ENCODE results near the gene RNF215.
A peak's percentile ranks its signal among the peaks of the same experiment; 100 is the strongest.
"Not testable (repeated sequence)": the region's sequence is repeated elsewhere in the genome, so short reads cannot be mapped to it uniquely, and the experiment has no call there.

The RNF215 gene

DNA sequence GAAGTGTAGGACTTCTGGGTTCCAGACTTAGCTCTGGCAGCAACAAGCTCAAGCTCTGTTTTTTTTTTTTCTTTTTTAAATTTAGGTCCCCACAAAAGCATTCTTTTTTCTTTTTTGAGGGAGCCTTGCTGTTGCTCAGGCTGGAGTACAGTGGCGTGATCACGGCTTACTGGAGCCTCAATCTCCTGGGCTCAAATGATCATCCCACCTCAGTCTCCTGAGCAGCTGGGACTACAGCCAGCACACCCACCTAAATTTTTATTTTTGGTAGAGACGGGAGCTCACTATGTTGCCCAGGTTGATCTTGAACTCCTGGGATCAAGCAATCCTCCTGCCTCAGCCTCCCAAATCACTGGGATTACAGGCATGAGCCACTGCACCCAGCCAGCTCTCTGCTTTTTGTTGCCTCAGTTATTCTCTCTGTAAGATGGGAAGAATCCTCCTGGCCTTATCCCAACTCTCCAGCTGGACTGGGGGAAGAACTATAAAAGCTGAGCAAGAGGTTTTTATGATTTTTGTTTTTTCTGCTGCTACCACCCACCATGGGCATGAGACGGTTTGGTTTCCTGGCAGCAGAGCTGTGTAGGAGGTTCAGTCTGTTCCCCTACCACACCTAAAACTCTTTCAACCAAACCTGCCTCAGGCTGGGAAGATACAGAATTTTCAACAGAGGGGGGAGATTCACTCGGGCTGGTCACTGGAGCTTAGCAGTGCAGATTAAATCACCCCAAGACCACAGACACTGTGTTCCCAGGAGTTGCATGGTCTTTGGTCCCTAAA, 26.7 kb upstream of the RNF215 start:
- DNase-seq (ENCODE audit: low spot score in 2 of 2) (no peak), ATAC-seq (replicated peaks; ENCODE audit: extremely low read depth, poor library complexity, severe bottlenecking) (no peak)
- Mint-ChIP-seq H3K27me3 (no peaks in the 10 kb centered on the region), H3K9me3 (no peaks in the 10 kb centered on the region), H3K4me3 (no peak overlapping the region), H3K27ac (ENCODE audit: low read depth) (no peak overlapping the region), H3K36me3 (ENCODE audit: insufficient read depth) (peaks cover 23% of the 10 kb centered on the region), H3K4me1 (no peaks in the 10 kb centered on the region)

DNA sequence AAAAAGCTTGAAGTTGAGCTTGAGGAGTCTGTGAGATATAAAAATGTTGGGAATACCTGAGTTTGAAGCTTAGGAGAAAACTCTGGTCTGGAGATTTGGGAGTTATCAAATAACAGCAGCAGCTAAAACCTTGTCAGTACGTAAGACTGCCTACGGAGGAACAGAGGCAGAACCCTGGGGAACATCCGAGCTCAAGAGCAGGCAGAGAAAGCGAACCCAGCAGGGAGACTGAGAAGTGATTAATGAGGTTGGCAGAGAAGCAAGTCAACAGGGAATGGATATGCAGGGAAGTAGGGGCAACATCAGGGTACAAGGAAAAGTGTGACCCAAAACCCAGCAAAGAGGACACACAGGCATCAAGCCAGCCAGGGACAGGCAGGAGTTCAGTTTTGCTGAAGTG, 25.8 kb upstream of the RNF215 start:
- H3K27me3 Mint-ChIP-seq = no peaks in the 10 kb centered on the region
- DNase-seq (ENCODE audit: low spot score in 2 of 2) (no peak), ATAC-seq (replicated peaks; ENCODE audit: extremely low read depth, poor library complexity, severe bottlenecking) (no peak)
- H3K4me1 Mint-ChIP-seq = no peaks in the 10 kb centered on the region
- peaks cover 23% of the 10 kb centered on the region for H3K36me3 Mint-ChIP-seq (ENCODE audit: insufficient read depth)
- no peak overlapping the region for H3K4me3 Mint-ChIP-seq
- H3K9me3 Mint-ChIP-seq = no peaks in the 10 kb centered on the region
- H3K27ac Mint-ChIP-seq (ENCODE audit: low read depth) = no peak overlapping the region

DNA sequence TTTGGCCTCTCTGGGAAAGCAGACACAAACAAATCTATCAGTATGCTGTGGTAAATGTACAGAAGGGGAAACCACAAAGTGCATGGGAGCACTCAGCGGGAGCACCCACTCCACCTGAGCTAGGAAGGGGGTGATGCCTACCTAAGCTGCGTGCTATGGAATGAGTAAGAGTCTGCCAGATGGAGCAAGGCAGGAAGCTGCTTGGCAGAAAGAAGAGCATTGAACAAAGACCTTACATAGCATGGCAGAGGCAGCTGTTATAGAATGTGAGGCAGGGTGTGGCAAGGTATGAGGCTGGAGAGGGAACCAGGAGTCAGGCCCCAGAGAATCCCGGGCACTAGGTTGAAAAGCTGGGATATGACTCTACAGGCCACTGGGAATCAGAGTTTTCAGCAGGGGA, 24.6 kb upstream of the RNF215 start:
- H3K27ac Mint-ChIP-seq (ENCODE audit: low read depth) = no peak overlapping the region
- H3K36me3 Mint-ChIP-seq (ENCODE audit: insufficient read depth) = peaks cover 20% of the 10 kb centered on the region
- no peak overlapping the region for H3K4me3 Mint-ChIP-seq
- no peaks in the 10 kb centered on the region for H3K4me1 Mint-ChIP-seq
- DNase-seq (ENCODE audit: low spot score in 2 of 2) (no peak), ATAC-seq (replicated peaks; ENCODE audit: extremely low read depth, poor library complexity, severe bottlenecking) (no peak)
- H3K9me3 Mint-ChIP-seq = no peaks in the 10 kb centered on the region
- H3K27me3 Mint-ChIP-seq = no peaks in the 10 kb centered on the region

DNA sequence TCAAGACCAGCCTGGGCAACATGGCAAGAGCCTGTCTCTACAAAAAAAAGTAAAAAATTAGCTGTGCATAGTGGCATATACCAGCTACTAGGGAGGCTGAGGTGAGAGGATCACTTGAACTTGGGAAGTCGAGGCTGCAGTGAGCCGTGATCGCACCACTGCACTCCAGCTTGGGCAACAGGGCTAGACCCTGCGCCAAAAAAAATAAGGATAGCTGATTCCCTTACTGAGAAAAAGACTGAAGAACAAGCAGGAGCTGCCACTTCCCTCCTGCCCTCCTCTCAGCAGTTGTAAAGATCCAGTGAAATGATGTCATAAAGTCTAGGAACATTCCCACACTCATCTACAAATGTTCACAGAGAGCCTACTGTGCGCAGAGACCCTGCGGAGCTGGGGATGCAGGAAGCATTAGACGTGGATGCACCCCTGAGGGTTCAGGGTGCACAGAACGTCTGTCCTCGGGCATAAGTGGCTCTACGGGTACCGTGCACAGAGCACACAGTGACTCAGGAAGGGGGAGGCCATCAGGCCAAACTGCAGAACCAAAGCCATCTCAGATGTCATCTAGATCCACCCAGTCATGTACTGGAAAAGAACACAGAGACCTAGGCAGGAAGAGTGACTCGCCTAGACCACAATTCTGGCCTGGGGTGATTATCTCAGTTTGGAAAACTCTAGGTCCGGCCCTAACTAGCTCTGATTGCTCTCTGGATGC, 21.3 kb upstream of the RNF215 start:
- H3K36me3 Mint-ChIP-seq (ENCODE audit: insufficient read depth) = peaks cover 13% of the 10 kb centered on the region
- H3K9me3 Mint-ChIP-seq = no peaks in the 10 kb centered on the region
- no peak for DNase-seq (ENCODE audit: low spot score in 2 of 2)
- no peaks in the 10 kb centered on the region for H3K4me1 Mint-ChIP-seq
- H3K4me3 Mint-ChIP-seq = no peak overlapping the region
- no peak overlapping the region for H3K27ac Mint-ChIP-seq (ENCODE audit: low read depth)
- H3K27me3 Mint-ChIP-seq = no peaks in the 10 kb centered on the region
- no peak for ATAC-seq (replicated peaks; ENCODE audit: extremely low read depth, poor library complexity, severe bottlenecking)

DNA sequence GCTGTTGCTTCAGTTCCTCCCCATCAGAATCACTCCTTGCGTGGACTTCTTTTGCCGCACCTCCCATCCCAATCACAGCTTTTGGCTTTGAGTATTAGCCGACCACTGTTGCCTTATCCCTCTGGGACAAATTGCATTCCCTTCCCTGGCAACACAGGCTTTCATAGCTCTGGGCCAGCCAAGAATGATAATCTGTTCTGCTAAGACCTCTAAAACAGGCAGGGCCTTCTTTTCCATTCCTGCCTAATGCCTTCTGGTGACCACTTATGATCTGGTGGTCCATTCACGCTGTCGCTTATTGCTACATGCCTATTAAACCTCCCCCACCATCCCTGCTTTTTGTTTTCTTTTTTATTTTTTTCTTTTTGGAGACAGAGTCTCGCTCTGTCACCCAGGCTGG, 19.2 kb upstream of the RNF215 start:
- H3K27ac Mint-ChIP-seq (ENCODE audit: low read depth) = no peak overlapping the region
- H3K4me3 Mint-ChIP-seq = no peak overlapping the region
- H3K9me3 Mint-ChIP-seq = no peaks in the 10 kb centered on the region
- no peaks in the 10 kb centered on the region for H3K4me1 Mint-ChIP-seq
- ATAC-seq (replicated peaks; ENCODE audit: extremely low read depth, poor library complexity, severe bottlenecking) (no peak), DNase-seq (ENCODE audit: low spot score in 2 of 2) (no peak)
- peaks cover 6% of the 10 kb centered on the region for H3K36me3 Mint-ChIP-seq (ENCODE audit: insufficient read depth)
- H3K27me3 Mint-ChIP-seq = no peaks in the 10 kb centered on the region

DNA sequence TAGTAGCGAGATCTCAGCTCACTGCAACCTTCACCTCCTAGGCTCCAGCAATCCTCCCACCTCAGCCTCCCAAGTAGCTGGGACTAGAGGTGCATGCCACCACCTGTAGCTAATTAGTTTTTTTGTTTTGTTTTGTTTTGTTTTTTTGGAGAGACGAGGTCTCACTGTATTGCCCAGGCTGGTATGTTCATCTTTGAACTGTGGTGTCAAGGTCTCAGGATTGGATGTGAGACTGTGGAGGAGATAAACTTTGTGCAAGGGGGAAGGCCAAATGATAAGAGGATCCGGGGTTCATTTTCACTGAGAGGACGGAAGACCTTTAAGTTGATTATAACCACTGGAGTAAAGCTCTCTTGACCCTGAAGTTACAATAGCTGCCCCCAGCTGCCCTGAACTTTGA, 18.5 kb upstream of the RNF215 start:
- DNase-seq (ENCODE audit: low spot score in 2 of 2) (no peak), ATAC-seq (replicated peaks; ENCODE audit: extremely low read depth, poor library complexity, severe bottlenecking) (no peak)
- H3K27ac Mint-ChIP-seq (ENCODE audit: low read depth) = no peak overlapping the region

DNA sequence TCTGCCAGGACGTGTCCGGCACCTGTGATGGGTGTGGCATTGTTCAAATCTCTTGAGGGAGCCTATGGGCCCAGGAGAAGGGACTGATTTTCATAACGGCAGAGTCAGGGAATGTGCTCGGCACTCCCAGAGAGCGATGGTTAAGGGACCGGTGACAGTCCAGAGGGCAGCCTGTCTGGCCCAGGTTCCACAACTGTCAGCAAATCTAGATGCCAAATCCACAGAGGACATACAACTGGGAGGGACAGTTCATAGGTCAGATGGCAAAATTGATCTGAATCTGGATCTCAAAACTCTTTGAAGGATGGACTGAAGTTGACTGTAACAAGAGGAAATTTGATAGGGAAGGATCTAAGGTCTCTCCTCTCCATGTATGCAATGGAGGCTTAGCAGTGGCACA, 17.1 kb upstream of the RNF215 start:
- Mint-ChIP-seq H3K4me1 (no peaks in the 10 kb centered on the region), H3K9me3 (no peaks in the 10 kb centered on the region), H3K27ac (ENCODE audit: low read depth) (no peak overlapping the region), H3K36me3 (ENCODE audit: insufficient read depth) (peaks cover 1% of the 10 kb centered on the region), H3K27me3 (no peaks in the 10 kb centered on the region), H3K4me3 (no peak overlapping the region)
- ATAC-seq (replicated peaks; ENCODE audit: extremely low read depth, poor library complexity, severe bottlenecking) (no peak), DNase-seq (ENCODE audit: low spot score in 2 of 2) (no peak)

More for the DNA sequence above, 18.5 kb upstream of the RNF215 start:
- H3K4me1 Mint-ChIP-seq = no peaks in the 10 kb centered on the region
- H3K4me3 Mint-ChIP-seq = no peak overlapping the region
- peaks cover 3% of the 10 kb centered on the region for H3K36me3 Mint-ChIP-seq (ENCODE audit: insufficient read depth)
- no peaks in the 10 kb centered on the region for H3K9me3 Mint-ChIP-seq
- no peaks in the 10 kb centered on the region for H3K27me3 Mint-ChIP-seq

DNA sequence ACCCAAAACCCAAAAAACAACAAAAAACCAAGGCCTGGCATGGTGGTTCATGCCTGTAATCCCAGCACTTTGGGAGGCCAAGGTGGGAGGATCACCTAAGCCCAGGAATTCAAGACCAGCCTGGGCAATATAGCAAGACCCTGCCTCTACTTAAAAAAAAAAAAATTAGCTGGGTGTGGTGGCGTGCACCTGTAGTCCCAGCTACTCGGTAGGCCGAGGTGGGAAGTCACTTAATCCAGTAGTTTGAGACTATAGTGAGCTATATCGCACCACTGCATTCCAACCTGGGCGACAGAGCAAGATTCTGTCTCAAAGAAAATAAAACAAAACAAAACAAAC, 15.5 kb upstream of the RNF215 start:
- H3K27me3 Mint-ChIP-seq; H3K9me3 Mint-ChIP-seq; DNase-seq (ENCODE audit: low spot score in 2 of 2); H3K4me3 Mint-ChIP-seq; ATAC-seq (replicated peaks; ENCODE audit: extremely low read depth, poor library complexity, severe bottlenecking); H3K27ac Mint-ChIP-seq (ENCODE audit: low read depth); H3K36me3 Mint-ChIP-seq (ENCODE audit: insufficient read depth): not testable (repeated sequence)
- peaks cover 15% of the 10 kb centered on the region for H3K4me1 Mint-ChIP-seq

DNA sequence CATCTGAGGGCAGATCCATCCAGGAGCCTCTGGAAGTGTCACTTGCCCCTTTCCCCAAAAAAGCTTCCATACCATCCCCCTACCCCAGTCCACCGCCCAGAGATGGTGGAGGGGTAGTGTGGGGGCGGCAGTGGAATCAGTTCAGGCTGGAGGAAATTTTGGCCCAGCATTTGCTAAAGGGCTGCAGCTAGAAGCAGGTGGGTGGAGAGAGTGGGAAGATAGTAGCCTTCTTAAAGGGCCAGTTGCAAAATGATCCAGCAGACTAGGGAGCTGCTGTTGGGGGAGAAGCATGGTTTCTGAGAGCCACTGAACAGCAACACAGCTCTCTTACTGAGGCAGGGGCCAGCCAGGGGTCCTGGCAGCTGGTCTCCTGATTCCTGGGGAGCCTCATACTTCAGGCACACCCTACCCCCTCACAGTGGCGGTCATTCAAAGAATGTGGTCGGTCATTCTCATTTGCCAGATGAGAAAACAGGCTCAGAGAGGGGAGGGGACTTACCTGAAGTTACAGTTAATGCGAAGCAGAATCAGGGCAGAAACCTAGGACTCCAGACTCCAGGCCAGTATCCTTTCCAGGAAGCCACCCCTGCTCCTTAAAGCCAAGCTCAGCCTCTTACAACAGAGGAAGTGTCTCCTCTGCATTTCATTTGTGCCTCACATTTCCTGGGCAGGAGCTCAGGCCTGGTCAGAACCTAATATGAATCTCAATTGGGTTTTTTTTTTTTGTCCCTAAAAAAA, 15.0 kb upstream of the RNF215 start:
- peaks cover 19% of the 10 kb centered on the region for H3K4me1 Mint-ChIP-seq
- peaks cover 4% of the 10 kb centered on the region for H3K36me3 Mint-ChIP-seq (ENCODE audit: insufficient read depth)
- DNase-seq (ENCODE audit: low spot score in 2 of 2) = no peak
- peaks cover 12% of the 10 kb centered on the region for H3K27me3 Mint-ChIP-seq
- no peak overlapping the region for H3K4me3 Mint-ChIP-seq
- no peak for ATAC-seq (replicated peaks; ENCODE audit: extremely low read depth, poor library complexity, severe bottlenecking)
- H3K9me3 Mint-ChIP-seq = no peaks in the 10 kb centered on the region
- H3K27ac Mint-ChIP-seq (ENCODE audit: low read depth) = no peak overlapping the region

DNA sequence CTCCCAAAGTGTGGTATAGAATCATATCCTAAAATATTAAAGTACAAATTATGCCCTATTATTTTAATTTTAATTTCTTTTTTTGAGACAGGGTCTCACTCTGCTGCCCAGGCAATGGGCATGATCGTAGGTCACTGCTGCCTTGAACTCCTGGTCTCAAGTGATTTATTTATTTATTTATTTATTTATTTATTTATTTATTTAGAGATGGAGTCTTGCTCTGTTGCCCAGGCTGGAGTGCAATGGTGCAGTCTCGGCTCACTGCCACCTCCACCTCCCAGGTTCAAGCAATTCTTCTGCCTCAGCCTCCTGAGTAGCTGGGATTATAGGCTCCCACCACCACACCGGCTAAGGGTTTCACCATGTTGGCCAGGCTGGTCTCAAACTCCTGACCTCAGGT, 13.8 kb upstream of the RNF215 start:
- not testable (repeated sequence) for H3K27ac Mint-ChIP-seq (ENCODE audit: low read depth); H3K9me3 Mint-ChIP-seq; ATAC-seq (replicated peaks; ENCODE audit: extremely low read depth, poor library complexity, severe bottlenecking); DNase-seq (ENCODE audit: low spot score in 2 of 2); H3K4me3 Mint-ChIP-seq; H3K36me3 Mint-ChIP-seq (ENCODE audit: insufficient read depth)
- Mint-ChIP-seq H3K4me1 (peaks cover 25% of the 10 kb centered on the region), H3K27me3 (peaks cover 12% of the 10 kb centered on the region)

DNA sequence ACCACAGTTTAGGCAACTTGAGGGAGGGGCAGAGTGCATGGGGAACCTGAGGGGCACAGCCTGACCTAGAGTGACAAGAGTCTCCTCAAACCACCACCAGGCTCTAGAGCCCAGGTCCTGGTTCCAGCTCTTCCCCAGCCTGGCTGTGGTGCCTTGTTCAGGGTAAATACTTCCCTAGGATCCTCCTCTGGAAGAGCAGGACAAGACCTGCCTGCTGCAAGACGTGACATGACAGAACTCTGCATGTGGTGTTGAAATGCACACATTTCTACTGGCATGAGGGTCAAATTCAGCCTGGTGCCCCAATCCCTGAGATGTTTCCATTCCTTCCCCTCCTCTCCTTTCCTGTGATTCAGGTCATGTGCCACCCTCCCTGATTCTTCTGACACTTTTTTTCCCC, 12.9 kb upstream of the RNF215 start:
- no peak for DNase-seq (ENCODE audit: low spot score in 2 of 2)

DNA sequence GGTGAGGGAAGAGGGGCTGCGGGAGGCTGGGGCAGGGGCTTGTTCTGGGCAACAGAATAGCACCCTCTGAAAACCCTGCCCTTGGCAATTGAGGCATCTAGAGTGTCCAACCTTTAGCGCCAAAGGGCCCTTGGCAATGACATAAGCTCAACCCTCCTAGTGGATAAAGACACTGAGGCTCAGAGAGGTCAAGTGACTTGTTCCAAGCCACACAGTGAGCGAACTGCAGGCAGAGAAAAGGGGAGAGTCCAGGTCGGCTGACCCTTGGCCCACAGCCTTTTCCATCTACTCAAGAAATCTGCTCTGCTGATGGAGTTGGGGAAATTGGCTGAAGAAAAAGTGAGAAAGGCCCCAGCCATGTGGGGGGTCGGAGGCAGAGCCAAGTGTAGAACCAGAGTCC, 12.5 kb upstream of the RNF215 start:
- peak overlapping the region; percentile 87 for H3K27ac Mint-ChIP-seq (ENCODE audit: low read depth)

More for the DNA sequence above, 12.9 kb upstream of the RNF215 start:
- Mint-ChIP-seq H3K36me3 (ENCODE audit: insufficient read depth) (peaks cover 6% of the 10 kb centered on the region), H3K4me3 (no peak overlapping the region), H3K27me3 (peaks cover 19% of the 10 kb centered on the region), H3K27ac (ENCODE audit: low read depth) (no peak overlapping the region), H3K9me3 (no peaks in the 10 kb centered on the region), H3K4me1 (peaks cover 25% of the 10 kb centered on the region)
- no peak for ATAC-seq (replicated peaks; ENCODE audit: extremely low read depth, poor library complexity, severe bottlenecking)

More for the DNA sequence above, 12.5 kb upstream of the RNF215 start:
- ATAC-seq (replicated peaks; ENCODE audit: extremely low read depth, poor library complexity, severe bottlenecking) (no peak), DNase-seq (ENCODE audit: low spot score in 2 of 2) (no peak)
- Mint-ChIP-seq H3K36me3 (ENCODE audit: insufficient read depth) (peaks cover 6% of the 10 kb centered on the region), H3K4me1 (peaks cover 25% of the 10 kb centered on the region), H3K9me3 (no peaks in the 10 kb centered on the region), H3K4me3 (no peak overlapping the region), H3K27me3 (peaks cover 21% of the 10 kb centered on the region)
